Gastroesophageal sphincter (tissue), 3 donors: Measurements from ENCODE around the gene LIMS2.

ENCODE experiments used
- EP300 ChIP-seq: sonication (generic); formaldehyde crosslinking; IDR thresholded peaks from one replicate; pipeline ENCODE4 v1.6.1; 2017; ENCODE audit warnings: antibody characterized with exemption, mild to moderate bottlenecking
- POLR2A ChIP-seq, 2 donors: fragments of 450-650 bp; IDR thresholded peaks; one replicate each; pipeline ENCODE4 v1.6.1; 2017; ENCODE audit warnings: antibody characterized with exemption in 2 of 2, mild to moderate bottlenecking in 2 of 2, moderate library complexity in 1 of 2
- POLR2AphosphoS5 ChIP-seq: sonication (generic); formaldehyde crosslinking; IDR thresholded peaks from one replicate; pipeline ENCODE4 v1.6.1; 2017; ENCODE audit warnings: antibody characterized with exemption
- TF ChIP-seq, protein P1 (sequence below), 4 experiments: fragments of 200-600 bp in 2 of 4; fragments of 450-650 bp in 2 of 4; sonication (generic) in 1 of 4; IDR thresholded peaks; one replicate each; pipeline ENCODE4 v1.5.1; 2017 to 2019; ENCODE audit warnings: antibody characterized with exemption in 4 of 4, mild to moderate bottlenecking in 2 of 4, moderate library complexity in 2 of 4

DNA sequence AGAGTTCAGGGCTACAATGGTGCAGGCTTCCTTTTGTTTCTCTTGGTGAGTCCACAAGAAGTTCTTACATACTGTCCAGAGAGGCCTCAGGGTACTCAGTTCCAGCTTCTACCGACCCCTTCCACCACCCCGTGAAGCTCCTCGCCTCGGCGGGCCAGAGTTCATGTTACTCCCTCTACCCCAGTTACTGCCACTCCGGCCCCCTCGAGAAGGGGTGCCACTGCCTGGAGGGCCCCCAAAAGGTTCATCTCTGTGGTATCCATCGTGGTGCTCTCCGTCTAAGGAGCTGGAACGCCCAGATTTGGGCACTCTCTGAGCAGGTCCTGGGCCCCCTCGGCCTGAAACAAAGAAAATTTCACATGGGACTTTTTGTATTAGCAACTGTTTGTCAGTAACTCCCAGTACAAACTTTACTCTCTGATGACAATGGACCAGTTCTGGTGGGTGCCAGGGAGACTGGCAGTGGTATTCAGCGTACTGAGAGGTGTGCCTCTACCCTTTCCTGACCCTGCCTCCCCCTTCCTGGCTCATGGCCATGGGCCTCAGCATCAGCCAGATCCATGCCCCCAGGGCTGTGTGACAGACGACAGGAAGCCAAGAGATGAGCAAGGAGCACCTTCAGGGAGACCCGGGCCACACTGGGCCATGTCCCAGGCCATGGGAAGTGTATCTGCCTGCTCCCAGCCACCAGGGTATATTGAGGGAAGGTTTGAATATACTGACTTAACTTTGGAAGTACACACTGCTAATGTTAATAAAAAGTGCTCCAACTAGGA is 31.1 kb upstream of the LIMS2 start:
- no peak for TF ChIP-seq POLR2A (IDR thresholded peaks at IDR 0.05)
- TF ChIP-seq, protein P1, sequence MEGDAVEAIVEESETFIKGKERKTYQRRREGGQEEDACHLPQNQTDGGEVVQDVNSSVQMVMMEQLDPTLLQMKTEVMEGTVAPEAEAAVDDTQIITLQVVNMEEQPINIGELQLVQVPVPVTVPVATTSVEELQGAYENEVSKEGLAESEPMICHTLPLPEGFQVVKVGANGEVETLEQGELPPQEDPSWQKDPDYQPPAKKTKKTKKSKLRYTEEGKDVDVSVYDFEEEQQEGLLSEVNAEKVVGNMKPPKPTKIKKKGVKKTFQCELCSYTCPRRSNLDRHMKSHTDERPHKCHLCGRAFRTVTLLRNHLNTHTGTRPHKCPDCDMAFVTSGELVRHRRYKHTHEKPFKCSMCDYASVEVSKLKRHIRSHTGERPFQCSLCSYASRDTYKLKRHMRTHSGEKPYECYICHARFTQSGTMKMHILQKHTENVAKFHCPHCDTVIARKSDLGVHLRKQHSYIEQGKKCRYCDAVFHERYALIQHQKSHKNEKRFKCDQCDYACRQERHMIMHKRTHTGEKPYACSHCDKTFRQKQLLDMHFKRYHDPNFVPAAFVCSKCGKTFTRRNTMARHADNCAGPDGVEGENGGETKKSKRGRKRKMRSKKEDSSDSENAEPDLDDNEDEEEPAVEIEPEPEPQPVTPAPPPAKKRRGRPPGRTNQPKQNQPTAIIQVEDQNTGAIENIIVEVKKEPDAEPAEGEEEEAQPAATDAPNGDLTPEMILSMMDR (IDR thresholded peaks at IDR 0.05): no peak
- no peak for TF ChIP-seq POLR2AphosphoS5
- no peak for TF ChIP-seq EP300
